Measurements from ENCODE around the gene NUDT1. TPM values are rescaled to one million over a fixed set of nuclear protein-coding genes. Genes with fewer than 3 reads are reported as not detected.

Gene NUDT1
- total RNA-seq, 1 experiment from 2014 or later = 71.2 TPM

DNA sequence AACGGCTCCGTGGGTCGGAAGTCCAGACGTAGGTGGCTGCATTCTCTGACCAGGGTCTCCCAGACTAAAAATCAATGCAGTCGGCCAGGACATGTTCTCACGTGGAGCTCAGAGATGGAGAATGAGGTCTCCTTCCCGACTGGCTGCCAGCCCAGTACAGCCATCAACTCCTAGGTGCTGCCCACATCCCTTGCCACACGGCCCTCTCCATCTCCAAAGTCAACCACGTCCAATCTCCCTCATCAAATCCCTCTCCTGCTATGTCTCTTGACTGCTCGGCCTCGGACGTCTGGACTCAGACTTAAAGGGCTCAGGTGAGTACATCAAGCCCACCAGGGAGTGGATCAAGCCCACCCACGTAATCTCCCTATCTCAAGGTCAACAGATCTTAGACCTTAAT is 16.2 kb upstream of the NUDT1 start:
- H3K27me3 ChIP-seq = no peaks in the 10 kb centered on the region
- no peaks in the 10 kb centered on the region for H3K9me3 ChIP-seq (replicated peaks)
- no peak overlapping the region for H3K27ac ChIP-seq
- H3K4me1 ChIP-seq = no peaks in the 10 kb centered on the region
- peaks cover 32% of the 10 kb centered on the region for H3K36me3 ChIP-seq
- no peak for DNase-seq
- no peak overlapping the region for H3K4me3 ChIP-seq

DNA sequence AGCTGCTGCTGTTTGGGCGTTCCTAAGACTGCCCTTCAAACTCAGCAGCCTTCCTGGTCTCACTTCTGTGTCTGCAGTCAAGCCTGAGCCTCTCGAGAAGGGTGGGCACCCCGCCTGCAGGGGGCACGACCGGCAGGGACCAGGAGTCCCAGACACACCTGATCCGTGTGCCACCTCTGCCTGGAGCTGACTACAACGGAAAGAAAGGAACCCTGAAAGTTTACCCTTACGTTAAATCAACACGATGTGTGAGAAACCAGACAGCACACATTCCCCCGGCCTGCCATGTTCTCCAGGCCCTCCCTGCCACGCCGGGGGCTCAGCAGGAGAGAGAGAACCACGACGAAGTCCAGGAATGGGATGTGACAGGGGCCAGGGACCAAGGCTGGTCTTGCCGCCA is 14.3 kb upstream of the NUDT1 start:
- Histone ChIP-seq H3K27ac (no peak overlapping the region), H3K9me3 (replicated peaks) (no peaks in the 10 kb centered on the region), H3K36me3 (peaks cover 25% of the 10 kb centered on the region)

DNA sequence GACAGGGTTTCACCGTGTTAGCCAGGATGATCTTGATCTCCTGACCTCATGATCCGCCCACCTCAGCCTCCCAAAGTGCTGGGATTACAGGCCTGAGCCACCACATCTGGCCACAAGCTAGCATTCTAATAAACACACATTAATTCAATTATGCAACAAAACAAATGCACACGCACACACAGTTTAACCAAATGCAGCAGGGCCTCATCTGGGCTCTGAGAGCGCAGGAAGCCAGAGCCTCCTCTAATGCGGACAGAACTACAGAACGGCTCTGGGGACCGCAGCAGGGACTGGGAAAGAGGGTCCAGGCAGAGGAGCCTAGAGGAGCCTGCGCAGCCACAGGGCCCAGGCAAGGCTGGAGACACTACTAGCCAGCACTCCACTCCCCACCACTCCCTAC is 13.1 kb upstream of the NUDT1 start:
- H3K27me3 ChIP-seq = no peaks in the 10 kb centered on the region
- no peak overlapping the region for H3K4me3 ChIP-seq
- no peak overlapping the region for H3K27ac ChIP-seq
- no peaks in the 10 kb centered on the region for H3K4me1 ChIP-seq
- peaks cover 18% of the 10 kb centered on the region for H3K36me3 ChIP-seq
- no peak for DNase-seq
- no peaks in the 10 kb centered on the region for H3K9me3 ChIP-seq (replicated peaks)

More for the DNA sequence above, 14.3 kb upstream of the NUDT1 start:
- Histone ChIP-seq H3K4me1 (no peaks in the 10 kb centered on the region), H3K4me3 (no peak overlapping the region), H3K27me3 (no peaks in the 10 kb centered on the region)
- DNase-seq = no peak

DNA sequence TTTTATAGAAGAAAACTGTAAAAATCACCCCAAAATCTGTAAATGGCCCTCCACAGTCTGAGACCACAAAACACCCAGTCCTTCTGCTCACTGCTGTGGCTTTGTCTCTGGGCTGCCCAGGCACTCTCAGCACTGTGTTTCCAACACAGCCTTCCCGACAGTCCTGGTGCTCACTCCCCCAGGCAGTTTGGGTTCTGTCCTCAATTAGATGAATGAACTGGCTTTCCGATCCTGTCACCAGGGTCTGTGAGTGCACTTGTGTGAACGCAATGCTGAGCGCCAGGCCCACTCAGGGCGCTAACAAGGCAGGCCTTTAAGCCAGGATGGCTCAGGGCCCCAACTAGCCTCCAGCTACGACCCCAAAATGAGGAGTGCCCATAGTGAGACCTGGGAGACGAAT is 12.6 kb upstream of the NUDT1 start:
- H3K4me3 ChIP-seq = no peak overlapping the region
- DNase-seq = no peak
- no peaks in the 10 kb centered on the region for H3K4me1 ChIP-seq
- H3K27me3 ChIP-seq = no peaks in the 10 kb centered on the region
- peaks cover 23% of the 10 kb centered on the region for H3K36me3 ChIP-seq
- no peak overlapping the region for H3K27ac ChIP-seq
- H3K9me3 ChIP-seq (replicated peaks) = no peaks in the 10 kb centered on the region

DNA sequence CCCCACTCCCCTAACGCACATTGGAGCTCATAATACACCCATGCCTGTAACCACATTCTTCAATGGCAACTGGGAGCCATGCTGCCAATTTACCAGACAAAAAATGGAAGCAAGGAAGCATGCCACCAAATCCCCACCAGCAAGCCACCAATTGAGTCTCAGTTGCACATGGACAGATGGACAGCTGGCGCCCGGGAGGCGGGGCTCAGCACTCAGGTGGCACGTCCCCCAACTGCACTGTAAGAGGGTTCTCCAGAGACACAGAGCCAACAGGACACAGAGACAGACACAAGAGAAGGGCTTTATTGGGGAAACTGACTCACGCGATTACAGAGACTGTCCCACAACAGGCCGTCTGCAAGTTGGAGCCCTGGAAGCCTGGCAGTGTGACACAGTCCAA is 11.8 kb upstream of the NUDT1 start:
- Histone ChIP-seq H3K9me3 (replicated peaks) (no peaks in the 10 kb centered on the region), H3K27me3 (no peaks in the 10 kb centered on the region), H3K36me3 (peaks cover 31% of the 10 kb centered on the region), H3K27ac (no peak overlapping the region), H3K4me1 (no peaks in the 10 kb centered on the region), H3K4me3 (no peak overlapping the region)
- no peak for DNase-seq

DNA sequence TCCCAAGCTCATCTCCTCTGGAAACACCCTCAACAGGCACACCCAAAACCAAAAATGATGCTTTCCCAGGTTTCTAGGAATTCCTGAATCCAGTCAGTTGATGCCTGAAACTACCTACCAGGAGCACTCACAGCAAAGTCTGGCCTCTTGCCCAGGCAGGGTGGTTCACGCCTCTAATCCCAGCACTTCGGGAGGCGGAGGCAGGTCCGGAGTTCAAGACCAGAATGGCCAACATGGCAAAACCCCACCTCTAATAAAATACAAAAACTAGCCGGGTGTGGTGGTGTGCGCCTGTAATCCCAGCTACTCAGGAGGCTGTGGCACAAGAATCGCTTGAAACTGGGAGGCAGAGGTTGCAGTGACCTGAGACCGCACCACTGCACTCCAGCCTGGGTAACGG is 11.1 kb upstream of the NUDT1 start:
- H3K36me3 ChIP-seq = peaks cover 27% of the 10 kb centered on the region
- H3K9me3 ChIP-seq (replicated peaks) = no peaks in the 10 kb centered on the region
- no peak overlapping the region for H3K27ac ChIP-seq
- no peaks in the 10 kb centered on the region for H3K27me3 ChIP-seq
- H3K4me1 ChIP-seq = no peaks in the 10 kb centered on the region
- DNase-seq = no peak
- H3K4me3 ChIP-seq = no peak overlapping the region

DNA sequence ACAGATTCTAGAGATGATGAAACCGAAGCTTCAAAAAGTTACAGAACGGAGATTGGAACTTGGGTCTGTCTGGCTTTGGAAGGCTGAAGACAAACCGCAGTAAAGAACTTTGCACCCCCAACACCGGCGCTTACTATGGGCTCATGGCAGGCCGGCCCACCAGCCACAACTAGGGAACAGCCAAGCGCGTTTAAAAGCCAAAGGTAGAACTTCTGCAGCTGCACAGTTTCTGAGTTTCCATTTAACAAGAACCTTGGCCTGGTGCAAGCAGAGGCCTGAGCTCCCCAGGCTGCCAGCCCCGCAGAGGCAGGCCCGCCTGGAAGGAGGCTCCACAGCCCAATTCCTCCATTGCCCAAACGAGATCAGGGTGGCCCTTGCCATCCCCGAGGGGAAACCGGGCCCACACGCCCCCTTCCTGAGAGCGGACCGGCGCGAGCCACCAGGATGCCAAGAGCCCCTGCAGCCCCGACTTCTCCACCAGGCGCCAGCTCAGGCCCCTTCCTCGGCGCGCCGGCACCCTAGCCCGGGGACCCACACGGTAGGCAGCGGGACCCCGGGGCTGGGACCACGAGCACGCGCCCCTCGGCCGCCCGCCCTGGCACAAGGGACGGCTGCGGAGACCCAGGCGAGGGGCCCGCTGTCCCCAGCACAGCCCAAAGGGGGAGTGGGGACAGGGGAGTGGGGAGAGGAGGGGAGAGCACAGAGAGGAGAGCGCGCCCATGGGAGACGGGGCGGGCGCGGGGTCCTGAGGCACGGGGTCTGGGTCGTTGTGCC is 9.8 kb upstream of the NUDT1 start:
- H3K36me3 ChIP-seq = peaks cover 18% of the 10 kb centered on the region
- H3K4me3 ChIP-seq = peak overlapping the region; percentile 91
- no peaks in the 10 kb centered on the region for H3K4me1 ChIP-seq
- H3K9me3 ChIP-seq (replicated peaks) = no peaks in the 10 kb centered on the region
- DNase-seq = peak in 1 of 2 experiments; percentile 33
- peak overlapping the region; percentile 46 for H3K27ac ChIP-seq
- H3K27me3 ChIP-seq = no peaks in the 10 kb centered on the region

DNA sequence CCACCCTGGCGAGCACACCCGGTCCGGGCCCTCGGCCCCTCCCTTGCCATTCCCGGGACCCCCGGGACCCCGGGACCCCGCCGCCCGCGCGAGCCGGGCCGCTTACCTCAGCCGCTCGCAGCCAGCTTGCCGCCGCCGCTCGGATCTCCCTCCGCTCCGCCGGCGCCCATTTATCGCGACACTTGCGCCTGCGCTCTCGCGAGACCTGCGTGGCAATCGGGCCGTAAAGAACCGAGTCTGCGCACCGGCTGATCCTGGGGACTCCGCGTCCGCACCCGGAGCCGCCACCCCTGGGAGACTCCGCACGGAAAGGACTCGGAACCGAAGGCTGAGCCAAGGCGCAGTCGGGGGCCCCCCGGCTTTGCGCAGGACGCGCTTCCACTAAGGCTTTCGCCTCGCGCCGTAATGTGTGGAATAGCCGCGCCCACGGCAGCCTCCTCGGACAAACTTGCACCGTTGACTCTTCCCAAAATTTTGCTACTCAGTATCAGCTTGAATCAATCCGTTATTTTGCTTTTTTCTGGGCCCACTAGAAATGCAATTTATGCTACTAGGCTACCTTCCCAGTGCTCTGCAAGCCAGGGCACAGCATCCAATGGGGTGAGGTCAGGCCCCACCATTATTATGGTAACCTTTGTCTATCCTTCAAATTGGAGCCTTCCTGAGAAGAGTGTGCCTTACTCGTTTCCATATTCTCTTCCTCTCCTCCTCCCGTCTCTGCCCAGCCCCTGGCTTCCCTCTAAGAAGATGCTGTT is 9.1 kb upstream of the NUDT1 start, which contains the start of gene MAD1L1:
TSS of gene MAD1L1 (minus strand) at position 180 of the 755 bp plus-strand sequence. CDS start 2,812 bp downstream, outside the sequence.
- DNase-seq = peak; percentile 94
- peaks cover 22% of the 10 kb centered on the region for H3K36me3 ChIP-seq
- H3K27me3 ChIP-seq = no peaks in the 10 kb centered on the region
- H3K27ac ChIP-seq = peak within 1 kb of the TSS; percentile 46
- H3K4me3 ChIP-seq = peak within 1 kb of the TSS; percentile 91
- H3K9me3 ChIP-seq (replicated peaks) = no peaks in the 10 kb centered on the region
- no peaks in the 10 kb centered on the region for H3K4me1 ChIP-seq

DNA sequence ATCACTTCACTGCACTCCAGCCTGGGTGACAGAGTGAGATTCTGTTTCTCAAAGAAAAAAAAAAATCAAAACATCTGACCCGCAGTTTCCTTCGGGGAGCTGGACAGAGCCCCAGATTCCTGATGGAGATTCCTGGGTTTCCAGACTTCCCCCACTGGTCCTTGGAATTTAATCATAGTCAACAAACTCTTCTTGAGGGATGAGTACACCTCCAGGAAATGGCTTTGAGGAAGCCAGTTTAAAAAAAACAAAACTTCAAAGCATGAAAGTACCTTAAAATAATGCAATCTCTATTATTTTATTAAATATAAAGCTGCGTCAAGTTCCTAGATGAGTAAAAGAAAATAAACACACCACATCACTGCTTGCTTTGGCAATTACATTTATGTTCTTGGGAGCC is 8.1 kb upstream of the NUDT1 start:
- Histone ChIP-seq H3K9me3 (replicated peaks) (no peaks in the 10 kb centered on the region), H3K36me3 (peaks cover 27% of the 10 kb centered on the region), H3K27ac (no peak overlapping the region), H3K4me3 (no peak overlapping the region), H3K27me3 (no peaks in the 10 kb centered on the region), H3K4me1 (no peaks in the 10 kb centered on the region)
- DNase-seq = no peak

DNA sequence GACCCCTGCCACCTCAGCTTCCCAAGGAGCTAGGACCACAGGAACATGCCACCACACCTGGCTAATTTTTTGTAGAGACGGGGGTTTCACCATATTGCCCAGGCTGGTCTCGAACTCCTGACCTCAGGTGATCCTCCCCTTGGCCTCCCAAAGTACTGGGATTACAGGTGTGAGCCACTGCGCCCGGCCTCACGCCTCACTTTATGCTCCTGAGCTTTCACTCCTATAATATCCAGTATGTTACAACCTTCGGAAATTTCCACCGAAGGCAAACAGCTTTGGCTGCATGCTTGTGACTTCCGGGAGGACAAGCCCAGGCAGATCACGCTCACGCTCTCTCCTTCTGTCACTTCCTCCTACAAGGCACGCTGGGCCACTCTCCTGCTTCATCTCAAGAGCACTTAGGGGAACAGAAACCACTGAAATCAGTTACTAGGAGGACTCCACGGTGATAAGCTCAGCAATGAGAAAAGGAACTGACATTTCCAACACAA is 4.9 kb upstream of the NUDT1 start:
- Histone ChIP-seq H3K36me3 (peaks cover 33% of the 10 kb centered on the region), H3K27ac (no peak overlapping the region), H3K4me1 (no peaks in the 10 kb centered on the region), H3K9me3 (replicated peaks) (no peaks in the 10 kb centered on the region), H3K4me3 (no peak overlapping the region), H3K27me3 (no peaks in the 10 kb centered on the region)
- DNase-seq = no peak

DNA sequence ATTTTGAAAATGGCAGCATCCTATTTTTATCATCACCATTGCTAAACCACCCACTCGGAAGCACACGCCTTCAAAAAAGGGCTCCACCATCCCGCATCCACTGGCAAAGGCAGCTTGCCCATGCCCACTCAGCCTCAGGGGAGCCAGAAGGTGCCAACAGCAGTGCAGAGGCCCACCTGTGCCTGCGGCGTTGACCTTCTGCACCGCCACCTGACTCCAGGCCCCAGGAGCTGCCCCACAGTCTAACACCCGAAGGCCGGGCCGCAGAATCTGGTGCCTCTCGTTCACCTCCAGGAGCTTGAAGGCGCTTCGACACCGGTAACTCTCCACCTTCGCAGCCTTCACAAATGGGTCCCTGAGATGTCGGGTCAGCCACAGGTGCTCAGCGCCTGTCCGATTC is 2.8 kb upstream of the NUDT1 start:
- DNase-seq = no peak
- Histone ChIP-seq H3K36me3 (peaks cover 29% of the 10 kb centered on the region), H3K4me3 (no peak overlapping the region), H3K27ac (no peak overlapping the region), H3K9me3 (replicated peaks) (no peaks in the 10 kb centered on the region), H3K27me3 (no peaks in the 10 kb centered on the region), H3K4me1 (peaks cover 7% of the 10 kb centered on the region; the same call in 1 of the 2 replicates)

DNA sequence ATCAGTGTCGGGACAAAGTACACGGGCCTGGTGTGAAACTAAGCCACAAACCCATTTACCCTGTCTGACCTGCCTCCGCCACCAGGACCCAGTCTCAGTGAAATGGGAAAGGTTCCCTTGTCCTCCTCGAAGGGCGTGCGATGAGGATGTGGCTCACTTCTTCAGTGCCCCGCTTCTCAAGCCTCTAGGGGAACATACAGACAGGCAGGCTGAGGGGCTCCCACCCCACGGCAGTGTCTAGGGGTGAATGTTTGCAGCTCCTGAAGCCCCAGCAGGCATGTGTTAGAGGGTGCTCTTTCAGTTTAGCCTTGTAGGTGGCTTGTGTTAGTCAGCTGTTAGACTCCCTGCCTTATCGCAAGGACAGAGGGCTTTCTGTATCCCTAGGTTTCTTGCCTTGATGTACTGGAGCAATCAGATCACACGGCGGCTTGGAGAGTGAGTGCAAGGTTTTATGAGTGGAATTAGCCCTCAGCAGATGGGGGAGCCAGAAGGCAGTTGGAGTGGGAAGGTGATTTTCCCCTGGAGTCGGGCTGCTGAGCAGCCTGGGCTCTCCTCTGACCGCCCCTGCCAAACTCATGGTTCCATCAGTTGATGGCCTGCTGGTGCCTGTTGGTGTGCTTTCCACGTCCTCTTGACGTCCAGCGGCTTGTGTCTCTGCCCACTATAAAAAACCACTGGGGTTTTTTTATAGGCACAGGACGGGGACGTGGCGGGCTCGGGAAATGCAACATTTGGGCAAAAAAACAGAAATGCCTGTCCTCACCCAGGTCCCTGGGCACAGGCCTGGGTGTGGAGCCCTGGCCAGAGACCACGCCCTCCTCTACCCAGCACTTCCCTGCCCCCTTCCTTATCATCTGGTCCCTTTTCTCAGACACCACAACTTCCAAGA is 759 bp downstream of the NUDT1 start:
- DNase-seq = peak; percentile 45 to 56
- peaks cover 7% of the 10 kb centered on the region; the same call in 1 of the 2 replicates for H3K4me1 ChIP-seq
- H3K27me3 ChIP-seq = no peaks in the 10 kb centered on the region
- H3K4me3 ChIP-seq = peak overlapping the region; percentile 96
- peaks cover 12% of the 10 kb centered on the region; the same call in 1 of the 2 replicates for H3K36me3 ChIP-seq
- no peaks in the 10 kb centered on the region for H3K9me3 ChIP-seq (replicated peaks)
- H3K27ac ChIP-seq = peak overlapping the region; percentile 69

DNA sequence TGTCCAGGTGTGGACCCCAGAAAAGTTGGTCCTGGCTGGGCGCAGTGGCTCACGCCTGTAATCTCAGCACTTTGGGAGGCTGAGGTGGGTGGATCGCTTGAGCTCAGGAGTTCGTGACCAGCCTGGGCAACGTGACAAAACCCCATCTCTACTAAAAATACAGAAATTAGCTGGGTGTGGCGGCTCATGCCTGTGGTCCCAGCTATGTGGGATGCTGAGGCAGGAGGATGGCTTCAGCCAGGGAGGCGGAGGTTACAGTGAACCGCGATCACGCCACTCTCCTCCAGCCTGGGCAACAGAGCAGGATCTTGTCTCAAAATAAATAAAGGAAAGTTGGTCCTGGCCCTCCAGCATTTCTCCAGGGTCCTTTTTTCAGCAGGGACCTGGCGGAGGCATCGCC is 1.4 kb downstream of the NUDT1 start:
- Histone ChIP-seq H3K36me3 (peaks cover 6% of the 10 kb centered on the region; the same call in 1 of the 2 replicates), H3K27ac (no peak overlapping the region), H3K27me3 (no peaks in the 10 kb centered on the region), H3K4me1 (peaks cover 7% of the 10 kb centered on the region; the same call in 1 of the 2 replicates), H3K9me3 (replicated peaks) (no peaks in the 10 kb centered on the region), H3K4me3 (no peak overlapping the region)
- DNase-seq = no peak

DNA sequence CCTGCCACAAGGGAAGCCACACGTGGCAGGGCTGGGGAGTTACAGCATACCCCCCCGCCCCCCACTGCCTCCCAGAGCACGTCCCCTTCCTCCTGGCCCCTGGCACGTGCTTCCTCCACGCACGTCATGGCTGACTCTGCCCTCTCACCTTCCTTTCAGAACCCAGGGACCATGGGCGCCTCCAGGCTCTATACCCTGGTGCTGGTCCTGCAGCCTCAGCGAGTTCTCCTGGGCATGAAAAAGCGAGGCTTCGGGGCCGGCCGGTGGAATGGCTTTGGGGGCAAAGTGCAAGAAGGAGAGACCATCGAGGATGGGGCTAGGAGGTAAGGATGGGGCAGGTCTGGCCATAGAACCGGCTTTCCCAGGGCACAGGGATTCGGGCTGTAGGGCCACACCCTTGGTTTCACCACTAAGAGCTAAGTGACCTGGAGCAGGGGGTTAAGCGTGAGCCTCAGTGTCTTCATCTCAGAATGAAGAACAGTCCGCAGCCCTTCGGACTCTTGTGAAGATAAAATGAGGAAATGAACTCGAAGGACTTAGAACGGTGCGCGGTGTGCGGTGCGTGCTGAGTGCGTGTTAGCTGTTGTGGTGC is 2.5 kb downstream of the NUDT1 start:
- Histone ChIP-seq H3K27ac (no peak overlapping the region), H3K36me3 (peaks cover under 1% of the 10 kb centered on the region; the same call in 1 of the 2 replicates), H3K4me3 (no peak overlapping the region), H3K4me1 (peaks cover 7% of the 10 kb centered on the region; the same call in 1 of the 2 replicates), H3K27me3 (no peaks in the 10 kb centered on the region), H3K9me3 (replicated peaks) (no peaks in the 10 kb centered on the region)
- DNase-seq = no peak

Measured in SJCRH30 (cell line).